K562 (cell line): ENCODE data around the gene SLFN14. TPM values are rescaled to one million over a fixed set of nuclear protein-coding genes. Genes with fewer than 3 reads are reported as not detected.

Source experiments
- ARID1B ChIP-seq: fragments of 450-650 bp; IDR thresholded peaks from 2 replicates; pipeline ENCODE4 v1.6.1; 2016; ENCODE audit warnings: antibody characterized with exemption, mild to moderate bottlenecking, inconsistent platforms
- DNMT1 ChIP-seq: fragments of 450-650 bp; IDR thresholded peaks from 2 replicates; pipeline ENCODE4 v1.6.1; 2016; ENCODE audit warnings: antibody characterized with exemption, mild to moderate bottlenecking
- ZNF766 ChIP-seq: fragments of 200-800 bp; sonication (Bioruptor generic); conservative IDR thresholded peaks from 2 replicates; pipeline ENCODE4 v1.6.1; 2016; ENCODE audit warnings: missing genetic modification characterization, missing compliant biosample characterization
- polyA plus RNA-seq, 8 experiments: library from polyadenylated mRNA; depleted of rRNA in 4 of 8; stranded (reverse) in 5 of 8; unstranded in 3 of 8; fragments of >200 nt; fragmentation: Nextera tagmentation in 2 of 8; fragmentation: Illumina TruSeq in 1 of 8; extraction: Ambion mirVana in 2 of 8; extraction: Trizol in 1 of 8; gene quantifications; 2 replicates each; pipeline versions ENCODE4 v1.2.1 to v1.2.3, GENCODE V29; 2011 to 2014; ENCODE audit warnings: inconsistent platforms in 1 of 8, missing spikeins in 1 of 8
- total RNA-seq, 7 experiments: library from RNA; depleted of rRNA in 6 of 7; stranded (reverse); fragments of >200 nt in 6 of 7; fragmentation: Illumina TruSeq in 2 of 7; extraction: Trizol in 2 of 7; gene quantifications; 2 replicates each; pipeline versions ENCODE4 v1.2.1 to v1.2.3, GENCODE V29; 2011 to 2021; ENCODE audit warnings: low replicate concordance in 1 of 7
- TF ChIP-seq, protein P1 (sequence below), 3 experiments: fragments of 200-800 bp in 1 of 3; fragments of 250-450 bp in 1 of 3; fragments of 450-650 bp in 1 of 3; sonication (Bioruptor Pico) in 1 of 3; sonication (Bioruptor generic) in 1 of 3; formaldehyde crosslinking in 1 of 3; IDR thresholded peaks; 2 replicates each; pipeline versions ENCODE4 v1.6.1 to v1.8.0; 2016 to 2022; ENCODE audit warnings: mild to moderate bottlenecking in 2 of 3, missing genetic modification characterization in 2 of 3, missing compliant biosample characterization in 1 of 3, moderate library complexity in 1 of 3

SLFN14 gene
- total and polyA plus RNA-seq, 9 of the 15 experiments (the other 6 are each of a cell fraction or from before 2014, with no cell fraction given) = 1.3 to 4.3 (median 3.1) TPM

- TF ChIP-seq, protein P1, sequence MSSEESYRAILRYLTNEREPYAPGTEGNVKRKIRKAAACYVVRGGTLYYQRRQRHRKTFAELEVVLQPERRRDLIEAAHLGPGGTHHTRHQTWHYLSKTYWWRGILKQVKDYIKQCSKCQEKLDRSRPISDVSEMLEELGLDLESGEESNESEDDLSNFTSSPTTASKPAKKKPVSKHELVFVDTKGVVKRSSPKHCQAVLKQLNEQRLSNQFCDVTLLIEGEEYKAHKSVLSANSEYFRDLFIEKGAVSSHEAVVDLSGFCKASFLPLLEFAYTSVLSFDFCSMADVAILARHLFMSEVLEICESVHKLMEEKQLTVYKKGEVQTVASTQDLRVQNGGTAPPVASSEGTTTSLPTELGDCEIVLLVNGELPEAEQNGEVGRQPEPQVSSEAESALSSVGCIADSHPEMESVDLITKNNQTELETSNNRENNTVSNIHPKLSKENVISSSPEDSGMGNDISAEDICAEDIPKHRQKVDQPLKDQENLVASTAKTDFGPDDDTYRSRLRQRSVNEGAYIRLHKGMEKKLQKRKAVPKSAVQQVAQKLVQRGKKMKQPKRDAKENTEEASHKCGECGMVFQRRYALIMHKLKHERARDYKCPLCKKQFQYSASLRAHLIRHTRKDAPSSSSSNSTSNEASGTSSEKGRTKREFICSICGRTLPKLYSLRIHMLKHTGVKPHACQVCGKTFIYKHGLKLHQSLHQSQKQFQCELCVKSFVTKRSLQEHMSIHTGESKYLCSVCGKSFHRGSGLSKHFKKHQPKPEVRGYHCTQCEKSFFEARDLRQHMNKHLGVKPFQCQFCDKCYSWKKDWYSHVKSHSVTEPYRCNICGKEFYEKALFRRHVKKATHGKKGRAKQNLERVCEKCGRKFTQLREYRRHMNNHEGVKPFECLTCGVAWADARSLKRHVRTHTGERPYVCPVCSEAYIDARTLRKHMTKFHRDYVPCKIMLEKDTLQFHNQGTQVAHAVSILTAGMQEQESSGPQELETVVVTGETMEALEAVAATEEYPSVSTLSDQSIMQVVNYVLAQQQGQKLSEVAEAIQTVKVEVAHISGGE (CRISPR knock-in tag; IDR thresholded peaks at IDR 0.05) = peak in 1 of 3 experiments; percentile 32; a peak in 1 of 6 replicates
- TF ChIP-seq DNMT1 = no peak
- 0 out of 2 replicates have a peak, but pooled peaks have one; percentile 21 for TF ChIP-seq ARID1B
- TF ChIP-seq ZNF766 (CRISPR knock-in tag) = 0 out of 2 replicates have a peak, but pooled peaks have one; percentile 11
Measured at GRCh38 chr17:35540589-35541404, 19.8 kb downstream of the SLFN14 start (continued).
